T47D (cell line): ENCODE measurements around the gene DHRS3.
"Not testable (repeated sequence)": the region's sequence is repeated elsewhere in the genome, so short reads cannot be mapped to it uniquely, and the experiment has no call there.

ENCODE experiments used
- DNase-seq, 2 experiments: peaks; one replicate each; pipeline versions ENCODE4 v3.0.0 to v3.0.0-alpha.2; 2011 to 2012; ENCODE audit warnings: low read depth in 1 of 2, low spot score in 1 of 2
- JUND ChIP-seq: IDR thresholded peaks from 2 replicates; pipeline ENCODE4 v1.6.1; 2012; ENCODE audit warnings: low read depth
- in situ Hi-C: cut with HindIII; loops from 2 replicates; pipeline ENCODE4 v1.10.0; 2016; ENCODE audit warnings: low sequenced_read_pairs, low pct_unique_long_range_greater_than_20kb

Gene DHRS3, protein sequence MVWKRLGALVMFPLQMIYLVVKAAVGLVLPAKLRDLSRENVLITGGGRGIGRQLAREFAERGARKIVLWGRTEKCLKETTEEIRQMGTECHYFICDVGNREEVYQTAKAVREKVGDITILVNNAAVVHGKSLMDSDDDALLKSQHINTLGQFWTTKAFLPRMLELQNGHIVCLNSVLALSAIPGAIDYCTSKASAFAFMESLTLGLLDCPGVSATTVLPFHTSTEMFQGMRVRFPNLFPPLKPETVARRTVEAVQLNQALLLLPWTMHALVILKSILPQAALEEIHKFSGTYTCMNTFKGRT

DNA sequence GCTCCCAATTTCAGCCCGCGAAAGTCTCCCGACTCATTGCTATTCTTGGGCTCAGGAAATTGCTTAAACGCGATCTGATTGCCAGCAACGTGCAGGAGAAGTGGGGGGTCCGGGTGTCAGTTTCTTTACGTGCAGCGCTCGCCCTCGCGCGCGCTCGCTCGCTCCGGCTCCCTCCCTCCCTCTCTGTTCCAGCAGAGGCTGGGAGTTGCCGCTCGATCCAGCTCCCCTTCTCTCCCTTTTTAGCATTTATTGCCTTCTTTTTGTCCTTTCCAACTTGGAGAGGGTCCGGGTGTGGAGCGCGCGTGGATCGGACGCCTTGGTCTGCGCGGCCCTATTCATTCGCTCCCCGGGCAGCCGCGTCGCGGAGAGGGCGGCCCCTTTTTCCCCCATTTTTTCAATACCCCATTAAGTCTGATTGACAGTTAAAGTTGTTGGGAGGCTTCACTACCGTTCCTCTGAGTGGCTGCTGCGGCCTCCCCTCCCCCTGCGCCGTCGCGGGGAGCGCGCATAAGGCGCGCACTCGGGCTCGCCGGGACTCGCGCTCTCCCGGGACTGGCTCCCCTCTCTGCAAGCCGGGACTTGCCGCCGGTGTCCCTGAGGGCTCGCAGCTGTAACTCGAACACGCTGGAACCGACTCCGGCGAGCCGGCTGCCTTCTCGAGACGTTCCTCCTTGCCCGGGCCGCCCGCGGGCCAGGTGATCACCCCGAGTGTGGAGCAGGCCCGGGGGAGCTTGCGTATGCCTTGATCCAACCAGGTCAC lies at the start of gene DHRS3:
TSS of gene DHRS3 (minus strand) at position 310 of the 760 bp plus-strand sequence. CDS start 862 bp downstream, outside the sequence.
- DNase-seq: peak; percentile 69 to 82
- in situ Hi-C loops: no loop called here
- TF ChIP-seq JUND: no peak

DNA sequence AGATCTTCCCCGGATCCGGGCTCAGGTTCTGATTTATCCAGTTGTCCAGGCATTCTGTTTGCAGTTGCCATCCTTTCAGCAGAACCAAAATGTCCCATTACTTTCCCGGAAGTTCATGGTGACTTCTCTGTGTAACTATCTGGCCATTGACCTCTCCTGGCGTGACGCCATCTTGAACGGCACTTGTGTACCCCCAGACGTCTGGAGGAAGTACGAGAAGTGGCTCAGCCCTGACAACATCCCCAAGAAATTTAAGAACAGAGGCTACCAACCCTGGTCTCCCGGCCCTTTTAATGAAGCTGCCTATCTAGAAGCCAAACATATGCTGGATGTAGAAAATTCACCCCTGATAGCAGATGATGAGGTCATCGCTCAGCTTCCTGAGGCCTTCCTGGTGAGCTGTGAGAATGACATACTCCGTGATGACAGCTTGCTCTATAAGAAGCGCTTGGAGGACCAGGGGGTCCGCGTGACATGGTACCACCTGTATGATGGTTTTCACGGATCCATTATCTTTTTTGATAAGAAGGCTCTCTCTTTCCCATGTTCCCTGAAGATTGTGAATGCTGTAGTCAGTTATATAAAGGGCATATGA lies 48.2 kb upstream of the DHRS3 start:
- DNase-seq: no peak
- in situ Hi-C loops: no loop called here
- TF ChIP-seq JUND: no peak

DNA sequence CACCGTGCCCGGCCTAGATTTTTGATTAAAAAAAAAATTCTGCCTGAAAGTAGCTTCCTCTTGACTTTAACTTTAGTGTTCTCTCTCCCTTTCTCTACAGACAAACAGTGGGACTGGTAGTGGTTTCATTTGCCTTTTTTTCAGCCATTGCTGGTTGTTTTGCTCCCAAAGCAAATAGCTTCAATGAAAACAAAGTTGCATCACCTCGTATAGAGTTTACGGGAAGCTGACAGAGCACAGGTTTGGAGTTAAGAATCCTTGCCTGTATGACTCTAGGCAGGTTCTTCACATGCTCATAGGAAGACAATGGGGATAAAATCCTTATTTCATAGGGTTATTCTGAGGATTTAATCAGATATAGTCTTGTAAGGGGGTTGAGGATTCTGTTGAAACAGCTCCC lies 47.5 kb upstream of the DHRS3 start:
- in situ Hi-C loops: no loop called here
- no peak for TF ChIP-seq JUND
- DNase-seq: no peak

DNA sequence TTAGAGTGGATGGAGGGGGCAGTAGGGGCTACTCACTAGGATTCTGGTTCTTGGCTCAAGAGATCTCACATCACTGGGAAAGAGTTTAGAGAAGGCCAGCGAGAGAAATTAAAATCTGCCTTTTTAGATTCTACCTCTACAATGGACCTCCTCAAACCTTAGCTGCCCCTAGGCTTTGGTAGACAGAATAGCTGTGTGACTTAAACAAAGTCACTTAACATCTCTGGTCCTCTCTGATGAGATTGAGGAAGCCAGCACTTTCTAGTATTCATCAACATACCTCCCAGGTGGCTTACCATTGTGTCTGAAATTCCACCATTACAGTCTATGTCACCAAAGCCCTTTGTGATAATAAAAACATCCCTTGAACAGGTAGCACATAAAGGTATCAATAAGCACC lies 44.5 kb upstream of the DHRS3 start:
- in situ Hi-C loops: no loop called here
- no peak for TF ChIP-seq JUND
- no peak for DNase-seq

DNA sequence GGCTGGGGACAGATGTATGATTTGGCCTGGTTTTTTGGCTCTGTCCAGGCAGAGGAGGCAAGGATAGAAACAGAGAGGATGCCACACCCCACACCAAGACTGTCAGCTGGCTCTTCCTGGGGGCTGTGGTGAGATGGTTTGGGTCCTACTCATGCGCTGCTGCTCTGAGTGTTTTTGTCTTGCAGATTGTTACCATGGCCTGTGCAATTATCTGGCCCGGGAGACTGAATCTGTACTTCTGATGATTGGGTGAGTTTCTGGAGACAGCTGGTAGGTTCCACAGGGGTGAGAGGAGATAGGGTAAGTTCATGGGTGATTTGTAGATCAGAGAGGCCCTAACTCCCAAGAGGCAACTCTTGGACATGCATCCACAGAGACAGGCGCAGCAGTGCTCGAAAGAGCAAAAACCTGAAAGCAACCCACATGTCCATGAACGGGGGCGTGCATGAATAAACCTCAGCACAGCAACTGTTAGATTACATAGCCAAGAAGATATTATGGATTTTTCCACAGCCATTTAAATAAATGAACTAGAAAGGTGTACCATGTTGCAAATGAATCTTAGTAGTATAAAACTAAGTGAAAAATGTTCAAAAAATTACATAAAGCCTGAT lies 43.7 kb upstream of the DHRS3 start:
- TF ChIP-seq JUND: no peak
- in situ Hi-C loops: no loop called here
- no peak for DNase-seq

DNA sequence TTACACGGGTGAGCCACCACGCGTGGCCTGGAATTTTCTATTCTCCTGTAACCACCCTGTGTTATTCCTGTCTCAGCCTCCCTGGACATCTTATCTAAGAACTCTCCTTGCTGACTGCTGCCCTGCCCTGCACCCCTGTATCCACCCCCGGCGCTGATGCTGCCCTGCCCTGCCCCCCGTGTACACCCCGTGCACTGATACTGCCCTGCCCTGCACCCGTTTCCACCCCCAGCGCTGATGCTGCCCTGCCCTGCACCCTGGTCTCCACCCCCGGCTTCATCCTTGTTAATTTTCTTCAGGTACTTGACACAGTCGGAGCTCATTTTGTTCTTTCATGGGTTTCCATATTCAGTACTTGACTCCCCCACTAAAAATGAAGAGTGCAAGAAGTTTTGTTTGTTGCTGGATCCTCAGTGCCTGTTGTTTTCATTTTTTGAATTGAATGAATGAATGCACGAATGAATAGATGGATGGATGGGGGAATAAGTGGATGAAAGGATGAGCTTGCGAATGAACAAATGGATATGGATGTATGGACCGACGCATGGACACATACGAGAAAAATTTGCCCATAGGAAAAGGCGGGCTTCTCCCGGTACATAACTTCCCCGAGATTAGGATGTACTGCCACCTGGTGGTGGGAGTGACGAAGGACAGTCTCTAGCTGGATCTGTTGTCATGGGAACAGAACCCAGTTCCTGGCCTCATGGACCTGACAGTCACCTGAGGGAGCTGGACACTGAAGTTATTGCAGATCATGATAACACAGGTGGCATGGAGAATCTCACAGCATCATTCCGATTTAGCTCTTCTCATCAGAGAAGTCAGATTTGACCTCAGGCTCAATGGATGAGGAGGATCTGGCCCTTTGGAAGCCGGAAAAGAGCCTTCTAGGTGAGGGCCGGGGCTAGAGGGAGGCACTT lies 40.8 kb upstream of the DHRS3 start:
- TF ChIP-seq JUND: no peak
- DNase-seq: peak; percentile 86 to 87
- in situ Hi-C loops: no loop called here

DNA sequence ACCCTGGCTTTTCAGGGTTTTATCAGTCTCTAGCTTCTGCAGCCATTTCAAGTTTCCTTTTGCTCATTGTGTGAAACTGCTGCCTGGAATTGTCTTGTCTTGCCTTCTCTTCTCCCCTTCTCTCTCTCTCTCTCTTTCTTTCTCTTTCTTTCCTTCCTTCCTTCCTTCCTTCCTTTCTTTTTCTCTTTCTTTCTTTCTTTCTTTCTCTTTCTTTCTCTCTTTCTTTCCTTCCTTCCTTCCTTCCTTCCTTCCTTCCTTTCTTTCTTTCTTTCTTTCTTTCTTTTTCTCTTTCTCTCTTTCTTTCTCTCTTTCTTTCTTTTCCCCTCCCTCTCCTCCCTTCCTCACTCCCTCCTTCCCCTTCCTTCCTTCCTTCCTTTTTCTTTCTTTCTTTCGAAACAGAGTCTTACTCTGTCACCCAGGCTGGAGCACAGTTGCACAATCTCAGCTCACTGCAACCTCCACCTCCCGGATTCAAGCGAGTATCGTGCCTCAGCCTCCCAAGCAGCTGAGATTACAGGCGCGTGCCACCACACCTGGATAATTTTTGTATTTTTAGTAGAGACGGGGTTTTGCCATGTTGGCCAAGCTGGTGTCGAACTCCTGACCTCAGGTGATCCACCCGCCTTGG lies 40.0 kb upstream of the DHRS3 start:
- in situ Hi-C loops, DNase-seq: not testable (repeated sequence)

DNA sequence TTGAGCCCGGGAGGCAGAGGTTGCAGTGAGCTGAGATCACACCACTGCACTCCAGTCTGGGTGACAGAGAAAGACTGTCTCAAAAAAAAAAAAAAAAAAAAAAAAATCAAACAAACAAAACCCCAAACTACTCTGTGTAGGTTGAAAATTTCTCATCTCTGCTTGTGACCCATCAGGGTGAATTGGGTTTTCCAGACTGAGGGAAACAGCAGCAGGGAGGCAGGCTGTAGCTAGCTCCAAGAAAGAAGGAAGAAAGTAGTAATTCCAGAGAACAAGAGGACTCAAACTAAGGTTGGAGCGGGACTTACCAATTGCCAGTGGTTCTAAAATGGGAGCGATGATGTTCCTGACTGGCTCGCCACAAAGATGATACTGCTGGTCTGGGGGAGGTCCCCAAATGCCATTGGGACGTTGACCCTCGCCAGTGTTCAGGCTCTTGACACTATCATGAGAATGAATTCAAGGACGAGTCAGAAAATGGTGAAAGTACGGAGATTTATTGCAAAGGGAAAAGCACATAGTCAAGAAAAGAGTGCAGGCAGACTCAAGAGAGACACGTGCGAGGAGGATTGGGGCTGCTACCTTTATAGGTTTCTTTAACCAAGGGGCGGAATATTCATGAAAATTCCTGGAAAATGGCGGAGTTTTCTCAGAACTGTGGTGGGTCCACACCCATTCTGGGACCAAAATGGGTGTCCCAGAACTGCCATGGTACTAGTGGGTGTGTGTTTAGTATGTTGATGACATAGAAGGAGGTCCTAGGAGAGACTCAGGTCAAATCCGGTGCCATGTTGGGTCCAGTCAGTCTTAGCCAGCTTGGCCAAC lies 39.3 kb upstream of the DHRS3 start:
- no peak for DNase-seq
- TF ChIP-seq JUND: no peak
- in situ Hi-C loops: no loop called here

DNA sequence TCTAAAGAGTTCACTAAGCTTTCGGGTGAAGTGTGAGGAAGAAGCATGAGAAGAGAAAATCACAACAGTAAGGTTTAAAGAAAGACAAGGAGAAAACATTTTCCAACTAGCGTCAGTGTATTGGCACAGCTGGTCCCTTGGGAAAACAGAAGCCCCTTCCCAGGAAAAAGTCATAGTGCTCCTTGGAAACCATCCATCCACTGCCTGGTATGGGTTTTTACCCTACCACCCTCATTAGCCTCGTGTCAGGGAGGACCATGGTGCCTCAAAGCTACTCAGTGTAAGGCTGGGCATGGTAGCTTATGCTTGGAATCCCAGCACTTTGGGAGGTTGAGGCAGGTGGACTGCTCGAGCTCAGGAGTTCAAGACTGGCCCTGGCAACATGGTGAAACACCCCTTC lies 38.6 kb upstream of the DHRS3 start:
- in situ Hi-C loops: no loop called here
- TF ChIP-seq JUND: no peak
- DNase-seq: no peak

DNA sequence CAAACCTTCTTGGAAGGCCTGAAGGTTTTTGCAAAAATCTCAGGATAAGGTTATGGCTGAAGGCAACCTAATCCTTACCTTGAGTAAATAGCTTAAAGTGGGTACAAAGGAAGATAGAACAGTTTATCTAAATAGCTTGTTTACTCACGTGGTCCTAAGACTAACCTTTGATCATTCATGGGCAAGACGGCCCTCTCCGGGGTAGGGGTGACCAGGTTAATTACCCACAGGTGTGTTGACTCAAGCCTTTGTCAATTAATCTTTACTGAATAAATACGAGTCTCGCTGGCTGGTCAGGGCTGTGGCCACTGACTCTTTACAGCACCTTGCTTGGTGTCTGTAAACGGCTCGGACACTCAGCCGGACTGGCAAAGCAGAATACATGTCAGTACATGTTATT lies 36.6 kb upstream of the DHRS3 start:
- in situ Hi-C loops: no loop called here
- TF ChIP-seq JUND: no peak
- peak in 1 of 2 experiments; percentile 9 for DNase-seq
